PFSK-1 (cell line): ENCODE results near the gene PRSS48.

Experiments used
- FOXP2 ChIP-seq: optimal IDR thresholded peaks from 2 replicates; pipeline ENCODE3; 2011; ENCODE audit warnings: borderline replicate concordance, control low read depth, inconsistent platforms; ENCODE audit not compliant: insufficient read depth; ENCODE audit errors: extremely low read length, extremely low read depth
- POLR2AphosphoS5 ChIP-seq: IDR thresholded peaks from 2 replicates; pipeline ENCODE4 v1.6.1; 2012; ENCODE audit warnings: low read depth, mild to moderate bottlenecking, control low read depth, low read length, moderate library complexity
- REST ChIP-seq, 2 experiments: IDR thresholded peaks; 2 replicates each; pipeline versions ENCODE4 v1.6.1 to v1.8.0; 2011 to 2012; ENCODE audit warnings: low read depth in 2 of 2, low read length in 2 of 2, control low read depth in 1 of 2, inconsistent platforms in 1 of 2, mild to moderate bottlenecking in 1 of 2, moderate library complexity in 1 of 2; ENCODE audit not compliant: insufficient read depth in 1 of 2
- SIN3A ChIP-seq: IDR thresholded peaks from 2 replicates; pipeline ENCODE4 v1.6.1; 2012; ENCODE audit warnings: mild to moderate bottlenecking, low read length, moderate library complexity, borderline replicate concordance; ENCODE audit not compliant: insufficient read depth
- TAF1 ChIP-seq: IDR thresholded peaks from 2 replicates; pipeline ENCODE4 v1.6.1; 2012; ENCODE audit warnings: low read length, control low read depth, borderline replicate concordance; ENCODE audit not compliant: insufficient read depth

Gene PRSS48

GRCh38 chr4:151231915-151232595 lies 44.9 kb upstream of the PRSS48 start:
- no peak for TF ChIP-seq SIN3A
- TF ChIP-seq FOXP2 = no peak
- TF ChIP-seq REST (IDR thresholded peaks at IDR 0.05; ENCODE audit: insufficient read depth in 1 of 2, low read depth in 2 of 2, low read length in 2 of 2) = no peak
- TF ChIP-seq POLR2AphosphoS5 = no peak

GRCh38 chr4:151233600-151233999 lies 43.4 kb upstream of the PRSS48 start:
- TF ChIP-seq SIN3A = no peak
- TF ChIP-seq FOXP2 = no peak

- no peak for TF ChIP-seq SIN3A
- TF ChIP-seq REST (IDR thresholded peaks at IDR 0.05; ENCODE audit: insufficient read depth in 1 of 2, low read depth in 2 of 2, low read length in 2 of 2) = no peak
- TF ChIP-seq TAF1 = no peak
- no peak for TF ChIP-seq FOXP2
- TF ChIP-seq POLR2AphosphoS5 = no peak
Observed at GRCh38 chr4:151236036-151236435, 40.9 kb upstream of the PRSS48 start.

DNA sequence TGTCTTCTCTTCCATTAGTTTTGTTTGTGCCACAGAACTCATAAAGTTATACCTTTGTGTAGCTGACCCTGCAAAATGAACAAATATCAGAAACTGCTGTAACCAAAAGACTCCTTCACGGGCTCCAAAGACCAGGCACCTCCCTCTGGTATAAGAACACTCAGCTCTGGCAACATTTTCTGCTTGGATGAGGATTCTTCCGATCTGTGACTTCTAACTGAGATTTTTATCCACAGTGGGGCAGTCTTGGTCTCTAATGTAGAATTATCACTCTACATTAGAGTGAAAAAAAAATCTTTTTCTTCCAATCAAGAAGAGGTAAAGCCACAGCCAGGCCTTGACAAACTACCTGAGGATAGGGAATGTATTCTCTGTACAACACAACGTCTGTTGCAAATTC lies 38.5 kb upstream of the PRSS48 start:
- no peak for TF ChIP-seq SIN3A
- no peak for TF ChIP-seq POLR2AphosphoS5
- no peak for TF ChIP-seq TAF1
- TF ChIP-seq REST (IDR thresholded peaks at IDR 0.05; ENCODE audit: insufficient read depth in 1 of 2, low read depth in 2 of 2, low read length in 2 of 2) = no peak
- no peak for TF ChIP-seq FOXP2

- TF ChIP-seq REST (IDR thresholded peaks at IDR 0.05; ENCODE audit: insufficient read depth in 1 of 2, low read depth in 2 of 2, low read length in 2 of 2) = no peak
- no peak for TF ChIP-seq SIN3A
- TF ChIP-seq FOXP2 = no peak
- TF ChIP-seq POLR2AphosphoS5 = no peak
- no peak for TF ChIP-seq TAF1
Observed at GRCh38 chr4:151239608-151240007, 37.4 kb upstream of the PRSS48 start.
